Measurements from ENCODE around the gene PINLYP. TPM values are rescaled to one million over a fixed set of nuclear protein-coding genes. Genes with fewer than 3 reads are reported as not detected.
"Not testable (repeated sequence)": the region's sequence is repeated elsewhere in the genome, so short reads cannot be mapped to it uniquely, and the experiment has no call there.

Gene PINLYP
- total RNA-seq, 1 experiment from 2014 or later, result 1.5 TPM

GRCh38 chr19:43574424-43575155 lies 1.0 kb upstream of the PINLYP start:
- in situ Hi-C loops (cut with HindIII; ENCODE audit: low sequenced_read_pairs), result loop anchor here (5.0 kb wide), 1 partner anchor 37 kb away; no protein-coding TSS in a partner anchor
- no peak for DNase-seq (ENCODE audit: low spot score)

- DNase-seq (ENCODE audit: low spot score), result no peak
Observed at GRCh38 chr19:43575955-43576878, 616 bp downstream of the PINLYP start.

GRCh38 chr19:43578787-43579186 lies 3.2 kb downstream of the PINLYP start:
- in situ Hi-C loops (cut with HindIII; ENCODE audit: low sequenced_read_pairs), result loop anchor here (5.0 kb wide), 1 partner anchor 41 kb away; no protein-coding TSS in a partner anchor
- DNase-seq (ENCODE audit: low spot score), result no peak

More at GRCh38 chr19:43575955-43576878, 616 bp downstream of the PINLYP start:
- in situ Hi-C loops (cut with HindIII; ENCODE audit: low sequenced_read_pairs), result loop anchor here (5.0 kb wide), 1 partner anchor 39 kb away; no protein-coding TSS in a partner anchor

- DNase-seq (ENCODE audit: low spot score), result peak; percentile 47
- in situ Hi-C loops (cut with HindIII; ENCODE audit: low sequenced_read_pairs), result no loop called here
Observed at GRCh38 chr19:43581467-43581866, 5.9 kb downstream of the PINLYP start.

GRCh38 chr19:43582495-43582894 lies 6.9 kb downstream of the PINLYP start:
- in situ Hi-C loops (cut with HindIII; ENCODE audit: low sequenced_read_pairs), result no loop called here
- no peak for DNase-seq (ENCODE audit: low spot score)

GRCh38 chr19:43584484-43584883 lies 8.9 kb downstream of the PINLYP start:
- DNase-seq (ENCODE audit: low spot score), result no peak
- in situ Hi-C loops (cut with HindIII; ENCODE audit: low sequenced_read_pairs), result no loop called here

GRCh38 chr19:43586346-43586745 lies 10.7 kb downstream of the PINLYP start:
- in situ Hi-C loops (cut with HindIII; ENCODE audit: low sequenced_read_pairs), result no loop called here
- no peak for DNase-seq (ENCODE audit: low spot score)

GRCh38 chr19:43587029-43587428 lies 11.4 kb downstream of the PINLYP start:
- in situ Hi-C loops (cut with HindIII; ENCODE audit: low sequenced_read_pairs); DNase-seq (ENCODE audit: low spot score): not testable (repeated sequence)

- DNase-seq (ENCODE audit: low spot score), result no peak
- in situ Hi-C loops (cut with HindIII; ENCODE audit: low sequenced_read_pairs), result no loop called here
Observed at GRCh38 chr19:43589277-43589676, 13.7 kb downstream of the PINLYP start.

- no peak for DNase-seq (ENCODE audit: low spot score)
- in situ Hi-C loops (cut with HindIII; ENCODE audit: low sequenced_read_pairs), result no loop called here
Observed at GRCh38 chr19:43589678-43590077, 14.1 kb downstream of the PINLYP start.

GRCh38 chr19:43591904-43592772 lies 16.5 kb downstream of the PINLYP start:
- DNase-seq (ENCODE audit: low spot score), result no peak
- in situ Hi-C loops (cut with HindIII; ENCODE audit: low sequenced_read_pairs), result no loop called here

GRCh38 chr19:43592800-43593350 lies 17.3 kb downstream of the PINLYP start:
- in situ Hi-C loops (cut with HindIII; ENCODE audit: low sequenced_read_pairs), result no loop called here

GRCh38 chr19:43594081-43594697 lies 18.6 kb downstream of the PINLYP start:
- no peak for DNase-seq (ENCODE audit: low spot score)
- in situ Hi-C loops (cut with HindIII; ENCODE audit: low sequenced_read_pairs), result no loop called here

More at GRCh38 chr19:43592800-43593350, 17.3 kb downstream of the PINLYP start:
- no peak for DNase-seq (ENCODE audit: low spot score)

GRCh38 chr19:43594710-43595604 lies 19.4 kb downstream of the PINLYP start:
- DNase-seq (ENCODE audit: low spot score), result peak; percentile 44
- in situ Hi-C loops (cut with HindIII; ENCODE audit: low sequenced_read_pairs), result no loop called here

GRCh38 chr19:43595605-43595998 lies 20.0 kb downstream of the PINLYP start:
- DNase-seq (ENCODE audit: low spot score), result no peak
- in situ Hi-C loops (cut with HindIII; ENCODE audit: low sequenced_read_pairs), result no loop called here

GRCh38 chr19:43595999-43596841 lies 20.6 kb downstream of the PINLYP start, which contains the start of the genes IRGQ and ZNF576:
Gene IRGQ (minus strand): TSS chr19:43596134. CDS start chr19:43595338, 796 bp downstream.
Gene ZNF576 (plus strand): TSS chr19:43596595. CDS start chr19:43597109, 514 bp downstream.
- in situ Hi-C loops (cut with HindIII; ENCODE audit: low sequenced_read_pairs), result no loop called here
- peak; percentile 99 for DNase-seq (ENCODE audit: low spot score)

All from G401 (cell line).